HG03354 (cell line): Measurements from ENCODE around the gene PRX.
A peak's percentile ranks its signal among the peaks of the same experiment; 100 is the strongest.

Experiments used
- ATAC-seq: cut with Tn5 transposase; IDR thresholded peaks from one replicate; pipeline ENCODE4 v1.9.1; 2021; ENCODE audit warnings: mild to moderate bottlenecking; ENCODE audit not compliant: unreplicated experiment, poor library complexity, severe bottlenecking

PRX gene

GRCh38 chr19:40367577-40368434 lies 45.4 kb downstream of the PRX start:
- no peak for ATAC-seq

GRCh38 chr19:40366697-40367561 lies 46.2 kb downstream of the PRX start:
- no peak for ATAC-seq

DNA sequence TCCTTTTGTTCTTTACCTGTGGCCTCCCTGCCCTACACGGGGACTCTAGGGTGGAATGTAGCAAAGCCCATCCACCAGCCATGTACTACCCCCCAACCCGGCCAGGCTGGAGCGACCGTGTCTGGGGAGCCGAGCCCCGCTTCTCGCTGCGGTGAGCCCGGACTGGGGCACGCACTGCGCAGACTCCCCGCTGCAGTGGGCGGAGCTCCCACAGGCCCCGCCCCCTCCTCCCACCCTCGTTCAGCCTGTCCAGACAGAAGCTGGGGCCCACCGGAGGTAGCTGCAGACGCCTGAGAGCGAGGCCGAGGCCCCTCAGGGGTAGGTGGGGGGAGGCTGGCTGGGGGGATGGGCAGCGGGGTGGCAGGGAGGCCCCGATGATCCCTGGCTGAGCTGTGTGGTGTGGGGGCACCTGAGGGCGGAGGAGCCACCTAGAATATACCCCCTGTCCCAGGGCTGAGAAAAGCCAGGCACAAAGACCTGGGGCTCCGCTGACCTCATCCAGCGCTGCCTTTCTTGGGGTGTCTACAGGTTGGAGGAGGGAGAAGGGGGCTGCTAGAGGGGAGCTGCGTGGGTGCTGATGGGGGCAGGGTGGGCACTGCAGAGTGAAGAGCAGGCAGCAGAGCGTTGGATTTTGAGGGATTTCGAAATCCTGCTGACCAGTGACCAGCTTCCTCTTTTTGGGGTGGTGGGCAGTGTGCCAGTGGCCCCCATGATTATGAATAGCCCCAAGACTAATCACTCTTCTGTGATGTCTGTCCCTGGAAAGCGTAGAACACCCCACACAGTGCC lies 47.4 kb downstream of the PRX start:
- ATAC-seq: no peak

- ATAC-seq: no peak
Measured at GRCh38 chr19:40365010-40365409, 48.2 kb downstream of the PRX start.

DNA sequence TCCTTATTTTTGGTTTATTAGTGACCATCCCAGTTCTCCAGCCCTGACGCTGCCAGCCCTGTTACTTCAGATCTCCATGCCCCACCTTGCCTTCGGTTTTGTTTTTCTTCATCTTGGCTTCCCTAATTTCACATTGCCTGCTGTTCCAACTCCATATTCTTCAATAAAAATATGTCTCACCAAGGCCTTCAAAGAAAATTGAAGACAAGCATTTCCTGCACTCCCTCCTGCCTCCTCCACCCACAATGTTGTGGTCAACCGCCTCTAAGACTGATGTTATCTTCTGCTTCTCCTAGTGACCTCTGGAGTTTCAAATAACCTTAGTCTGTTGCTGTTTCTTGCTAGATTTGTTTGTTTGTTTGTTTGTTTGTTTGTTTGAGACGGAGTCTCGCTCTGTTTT lies 50.1 kb downstream of the PRX start:
- no peak for ATAC-seq

GRCh38 chr19:40362160-40362559 lies 51.0 kb downstream of the PRX start:
- no peak for ATAC-seq

GRCh38 chr19:40360708-40361241 lies 52.4 kb downstream of the PRX start:
- no peak for ATAC-seq

DNA sequence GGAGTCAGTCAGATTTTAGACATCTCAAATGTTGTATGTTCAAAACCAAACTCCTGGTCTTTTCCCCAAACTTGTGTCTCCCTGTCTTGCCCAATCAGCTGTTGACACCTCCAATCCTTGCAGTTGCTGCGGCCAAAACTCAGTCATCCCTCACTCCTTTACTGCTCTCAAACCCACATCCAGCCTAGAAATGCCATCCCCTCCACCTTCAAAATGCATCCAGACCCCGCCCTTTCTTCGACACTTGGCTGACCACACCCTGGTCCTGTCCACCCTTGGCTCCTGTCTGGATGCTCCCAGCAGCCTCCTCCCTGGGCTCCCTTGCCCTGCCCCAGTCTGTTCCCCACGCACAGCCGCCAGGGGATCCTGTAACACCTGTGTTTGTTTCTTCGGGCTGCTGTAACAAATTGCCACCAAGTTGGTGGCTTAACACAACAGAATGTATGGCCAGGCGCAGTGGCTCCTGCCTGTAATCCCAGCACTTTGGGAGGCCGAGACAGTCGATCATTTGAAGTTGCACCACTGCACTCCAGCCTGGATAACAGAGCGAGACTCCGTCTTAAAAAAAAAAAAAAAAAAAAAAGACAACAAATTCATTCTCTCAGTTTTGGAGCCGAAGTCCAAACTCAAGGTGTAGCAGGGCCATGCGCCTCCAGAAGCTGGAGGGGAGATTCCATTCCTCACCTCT lies 53.0 kb downstream of the PRX start:
- ATAC-seq: no peak

DNA sequence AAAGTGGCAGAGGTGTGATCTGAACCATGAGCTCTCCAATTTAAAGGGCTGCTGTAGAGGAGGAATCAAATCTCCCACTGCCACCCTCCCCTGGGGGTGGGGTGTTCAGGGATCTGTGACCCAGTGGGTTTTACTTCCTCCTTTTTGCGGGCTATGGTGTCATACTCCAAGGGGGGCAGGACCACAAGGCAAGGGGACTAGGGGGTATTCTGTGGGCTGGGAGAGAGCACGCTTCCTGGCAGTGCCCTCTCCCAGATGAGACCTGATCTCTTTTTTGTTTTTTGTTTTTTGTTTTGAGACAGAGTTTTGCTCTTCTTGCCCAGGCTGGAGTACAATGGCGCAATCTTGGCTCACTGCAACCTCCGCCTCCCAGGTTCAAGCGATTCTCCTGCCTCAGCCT lies 54.4 kb downstream of the PRX start:
- ATAC-seq: peak; percentile 52

GRCh38 chr19:40357640-40358039 lies 55.5 kb downstream of the PRX start:
- no peak for ATAC-seq

DNA sequence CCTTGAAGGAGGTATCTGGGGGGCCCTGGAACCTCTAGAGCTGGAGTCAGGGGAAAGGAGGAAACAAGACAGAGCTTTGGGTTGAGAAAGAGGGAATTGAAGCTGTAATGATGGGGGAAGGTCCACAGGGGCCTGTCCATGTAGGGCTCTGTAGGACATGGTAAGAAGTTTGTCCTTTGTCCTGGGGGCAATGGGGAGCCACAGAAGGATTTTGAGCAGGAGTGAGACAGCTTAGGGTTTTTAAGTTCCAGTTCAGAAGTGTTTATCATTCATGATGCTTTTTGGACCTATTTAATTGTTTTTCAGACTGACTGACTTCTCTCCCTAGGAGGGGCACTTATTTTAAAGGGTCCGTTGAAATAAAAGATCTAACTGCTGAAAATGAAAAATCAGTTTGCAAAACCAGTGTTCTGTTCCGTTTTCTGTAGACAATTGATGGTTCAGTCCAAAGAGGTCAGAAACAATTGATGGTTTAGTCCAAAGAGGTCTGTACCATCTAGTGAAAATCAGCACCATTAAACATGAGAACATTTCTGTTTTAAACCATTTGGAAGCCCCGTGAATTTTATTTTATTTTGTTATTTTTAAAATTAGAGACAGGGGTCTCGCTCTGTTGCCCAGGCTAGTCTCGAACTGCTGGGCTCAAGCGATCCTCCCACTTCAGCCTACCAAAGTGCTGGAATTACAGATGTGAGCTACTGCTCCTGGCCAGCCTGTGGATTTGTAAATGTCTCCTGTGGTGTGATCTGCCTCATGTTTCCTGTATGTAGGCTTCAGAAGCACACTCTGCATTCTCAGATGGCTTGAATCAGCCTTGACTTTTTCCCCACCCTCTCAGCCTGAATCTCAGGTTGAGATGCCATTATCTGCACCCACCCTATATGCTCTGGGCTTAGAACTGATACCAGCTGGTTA lies 56.2 kb downstream of the PRX start:
- no peak for ATAC-seq

DNA sequence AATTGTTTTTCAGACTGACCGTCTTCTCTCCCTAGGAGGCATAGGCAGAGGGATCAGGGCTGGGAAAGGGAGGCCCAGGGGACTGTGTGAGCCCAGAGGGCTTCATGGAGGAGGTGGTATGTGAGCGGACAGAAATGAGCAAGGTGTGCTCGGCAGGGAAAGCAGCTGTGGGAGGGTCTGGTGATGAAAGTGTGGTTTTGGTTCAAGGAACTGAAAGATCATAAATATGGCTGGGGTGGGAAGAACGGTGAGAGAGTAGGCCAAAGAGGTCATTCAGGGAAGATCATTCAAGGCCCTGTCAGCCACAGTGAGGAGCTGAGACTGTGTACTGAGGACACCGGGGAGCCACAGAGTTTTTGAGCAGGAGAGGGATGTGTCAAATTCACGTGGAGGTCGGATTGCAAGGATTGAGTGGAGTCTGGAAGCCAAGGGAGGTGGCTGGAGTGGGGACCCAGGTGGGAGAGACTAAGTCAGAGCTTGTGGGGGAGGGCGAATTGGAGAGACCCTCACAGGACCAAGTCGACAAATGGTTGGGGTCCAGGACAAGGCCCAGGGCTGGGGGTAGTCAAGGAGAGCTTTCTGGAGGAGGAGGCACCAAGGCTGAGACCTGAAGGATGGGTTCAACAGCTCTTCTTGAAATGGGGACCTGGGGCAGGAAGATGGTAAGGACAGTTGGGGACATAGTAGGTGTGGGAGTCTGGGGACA lies 57.0 kb downstream of the PRX start:
- ATAC-seq: no peak

- no peak for ATAC-seq
Measured at GRCh38 chr19:40348961-40349507, 64.1 kb downstream of the PRX start.

DNA sequence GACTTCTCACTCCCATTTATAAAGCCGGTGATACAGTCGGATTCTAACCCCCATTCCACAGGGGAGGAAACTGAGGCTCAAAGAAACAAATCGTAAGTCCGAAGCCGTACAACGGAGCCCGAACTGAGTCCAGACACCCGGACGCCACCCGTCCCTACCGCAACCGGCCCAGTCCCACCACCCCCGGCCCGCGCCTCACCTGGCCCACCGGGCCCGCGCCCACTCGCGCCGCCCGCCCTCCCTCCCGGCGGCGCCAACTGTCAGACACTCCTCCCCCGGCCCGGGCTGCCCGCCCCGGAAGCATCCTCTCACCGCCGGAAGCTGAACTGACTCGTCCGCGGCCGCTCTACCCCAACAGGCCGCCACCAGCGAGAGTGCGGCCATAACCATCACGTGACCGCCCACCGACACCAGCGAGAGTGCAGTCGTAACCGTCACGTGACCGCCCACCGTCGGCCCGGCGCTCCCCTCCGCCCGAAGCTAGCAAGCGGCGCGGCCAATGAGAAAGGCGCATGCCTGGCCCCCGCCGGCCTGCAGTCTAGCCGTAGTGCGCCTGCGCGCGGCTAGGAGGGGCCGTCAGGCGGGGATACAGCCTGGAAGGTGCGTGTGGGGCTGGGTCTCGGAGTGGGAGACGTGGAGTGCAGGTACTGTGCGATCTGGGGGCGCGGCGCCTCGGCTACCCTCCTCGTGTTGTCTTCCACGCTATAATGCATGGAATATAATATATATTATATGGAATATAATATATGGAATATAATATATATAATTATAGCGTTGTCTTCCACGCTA lies 64.9 kb downstream of the PRX start, which contains the start of the genes C19orf47 and PLD3:
Gene C19orf47, minus strand, starts transcription at position 273 of the 789 bp plus-strand sequence. CDS start 6,540 bp downstream, outside the sequence.
Gene PLD3, plus strand, starts transcription at position 571 of the 789 bp plus-strand sequence. CDS start 17,789 bp downstream, outside the sequence.
- peak; percentile 96 for ATAC-seq

DNA sequence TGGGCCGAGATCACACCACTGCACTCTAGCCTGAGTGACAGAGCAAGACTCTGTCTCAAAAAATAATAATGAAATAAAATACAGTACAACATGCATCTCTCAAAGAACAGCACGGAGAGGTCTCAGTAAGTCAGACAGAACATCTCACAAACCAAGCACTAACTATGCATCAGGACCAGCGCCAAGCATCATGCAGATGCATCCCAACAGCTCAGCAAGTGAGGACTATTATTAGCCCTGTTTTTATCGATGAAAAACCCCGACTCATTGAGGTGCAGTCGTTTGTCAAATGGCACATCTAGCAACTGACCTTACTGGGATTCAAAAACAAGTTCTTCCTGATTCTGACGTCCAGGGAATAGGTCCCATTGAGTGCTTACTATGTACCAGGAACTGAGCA lies 68.8 kb downstream of the PRX start:
- ATAC-seq: no peak
